HS-27A (cell line): Measurements from ENCODE around the gene EPM2AIP1.
"Not testable (repeated sequence)": the region's sequence is repeated elsewhere in the genome, so short reads cannot be mapped to it uniquely, and the experiment has no call there.

Experiments used
- DNase-seq: peaks from one replicate; pipeline ENCODE4 v3.0.0-alpha.2; 2012; ENCODE audit warnings: low read depth, missing footprints

The EPM2AIP1 gene

GRCh38 chr3:36992806-36993325 lies at the start of gene EPM2AIP1:
Gene EPM2AIP1 (minus strand): TSS chr3:36993131. CDS start chr3:36993077, 54 bp downstream.
- DNase-seq: no peak

- DNase-seq: not testable (repeated sequence)
These were observed 49.8 kb upstream of the EPM2AIP1 start for GRCh38 chr3:37042712-37043111.

GRCh38 chr3:37041546-37042195 lies 48.7 kb upstream of the EPM2AIP1 start:
- no peak for DNase-seq

GRCh38 chr3:37040231-37040630 lies 47.3 kb upstream of the EPM2AIP1 start:
- no peak for DNase-seq

GRCh38 chr3:37039161-37039846 lies 46.4 kb upstream of the EPM2AIP1 start:
- DNase-seq: no peak

GRCh38 chr3:37037352-37037751 lies 44.4 kb upstream of the EPM2AIP1 start:
- no peak for DNase-seq

GRCh38 chr3:37032961-37033360 lies 40.0 kb upstream of the EPM2AIP1 start:
- DNase-seq: no peak

GRCh38 chr3:37031096-37031682 lies 38.3 kb upstream of the EPM2AIP1 start:
- DNase-seq: no peak

- no peak for DNase-seq
These were observed 37.7 kb upstream of the EPM2AIP1 start for GRCh38 chr3:37030588-37030987.

- DNase-seq: no peak
These were observed 36.7 kb upstream of the EPM2AIP1 start for GRCh38 chr3:37029516-37030163.

- DNase-seq: no peak
These were observed 36.2 kb upstream of the EPM2AIP1 start for GRCh38 chr3:37029111-37029510.

GRCh38 chr3:37028329-37028728 lies 35.4 kb upstream of the EPM2AIP1 start:
- DNase-seq: no peak

GRCh38 chr3:37026851-37027250 lies 33.9 kb upstream of the EPM2AIP1 start:
- DNase-seq: no peak

GRCh38 chr3:37025561-37026335 lies 32.8 kb upstream of the EPM2AIP1 start:
- DNase-seq: no peak

- DNase-seq: no peak
These were observed 32.0 kb upstream of the EPM2AIP1 start for GRCh38 chr3:37024820-37025405.

GRCh38 chr3:37024092-37024491 lies 31.2 kb upstream of the EPM2AIP1 start:
- DNase-seq: no peak

- no peak for DNase-seq
These were observed 24.8 kb upstream of the EPM2AIP1 start for GRCh38 chr3:37017683-37018082.

- DNase-seq: no peak
These were observed 24.0 kb upstream of the EPM2AIP1 start for GRCh38 chr3:37016903-37017302.

- DNase-seq: no peak
These were observed 22.7 kb upstream of the EPM2AIP1 start for GRCh38 chr3:37015642-37016041.

GRCh38 chr3:37014620-37015019 lies 21.7 kb upstream of the EPM2AIP1 start:
- DNase-seq: no peak
